ENCODE data around the gene ALAS1.

The ALAS1 gene

DNA sequence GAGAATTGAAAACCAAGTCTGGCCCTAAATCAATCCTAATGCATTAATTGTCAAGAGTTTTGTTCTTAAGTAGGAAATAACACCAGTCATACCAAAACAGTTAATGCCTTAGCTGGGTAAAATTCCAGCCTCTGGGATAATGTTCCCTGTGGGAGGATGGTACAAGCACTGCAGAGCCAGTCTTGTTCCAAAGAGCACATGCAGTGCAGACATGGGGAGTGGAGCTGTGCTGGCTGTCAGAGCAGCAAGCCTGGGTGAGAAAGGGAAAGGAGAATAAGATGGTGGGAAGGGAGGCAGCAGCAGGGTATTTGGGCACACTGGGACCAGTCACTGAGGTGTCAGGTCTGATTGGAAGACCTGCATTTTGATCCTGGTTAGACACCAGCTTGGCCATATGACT is 12.1 kb downstream of the ALAS1 start:
- no peak overlapping the region for H4K8ac ChIP-seq (ENCODE audit: low read depth, low read length)
- H3K23ac ChIP-seq (ENCODE audit: low read depth, low read length, poor library complexity), result no peak overlapping the region
- no peak overlapping the region for H2AK5ac ChIP-seq (ENCODE audit: low read depth, low read length)
- H3K36me3 ChIP-seq (replicated peaks in 1 of 2; ENCODE audit: control insufficient read depth in 2 of 2, insufficient read depth in 2 of 2, low read length in 2 of 2), result peaks cover 71 to 97% of the 10 kb centered on the region in 2 donors
- no peak for DNase-seq (ENCODE audit: low spot score)
- no peaks in the 10 kb centered on the region for H3K27me3 ChIP-seq (ENCODE audit: control insufficient read depth in 3 of 3, insufficient read depth in 3 of 3, low read depth in 1 of 3, low read length in 3 of 3)
- H4K91ac ChIP-seq (ENCODE audit: low read depth, low read length, poor library complexity), result no peak overlapping the region
- no peak overlapping the region for H2AFZ ChIP-seq (ENCODE audit: low read length)
- no peak overlapping the region for H3K27ac ChIP-seq (replicated peaks; ENCODE audit: low read length)
- H3K4me3 ChIP-seq (ENCODE audit: low read length in 2 of 2), result no peak overlapping the region
- H3K4ac ChIP-seq (ENCODE audit: low read length), result no peak overlapping the region
- no peak overlapping the region for H3K9ac ChIP-seq (ENCODE audit: low read depth, low read length, poor library complexity)
- H3K4me2 ChIP-seq (ENCODE audit: insufficient read depth, low read length, poor library complexity, severe bottlenecking), result no peak overlapping the region
- no peaks in the 10 kb centered on the region for H3K4me1 ChIP-seq (ENCODE audit: control insufficient read depth in 2 of 2, insufficient read depth in 1 of 2, low read depth in 1 of 2, low read length in 2 of 2)
- no peak overlapping the region for H2BK120ac ChIP-seq (ENCODE audit: low read depth, low read length)
- peaks cover 0 to 2% of the 10 kb centered on the region in 2 donors for H3K9me3 ChIP-seq (replicated peaks in 1 of 2; ENCODE audit: control insufficient read depth in 2 of 2, insufficient read depth in 1 of 2, low read depth in 1 of 2, low read length in 2 of 2)
- H2BK5ac ChIP-seq (ENCODE audit: low read length), result no peak overlapping the region
- H3K79me1 ChIP-seq (ENCODE audit: low read depth, low read length), result peaks cover 2% of the 10 kb centered on the region
- no peak overlapping the region for H3K14ac ChIP-seq (ENCODE audit: low read length)
- H2BK12ac ChIP-seq (ENCODE audit: low read length), result no peak overlapping the region
- no peak overlapping the region for H3K18ac ChIP-seq (ENCODE audit: low read length)
- H2BK15ac ChIP-seq (ENCODE audit: low read length), result no peak overlapping the region

GRCh38 chr3:52210550-52211046 is 12.6 kb downstream of the ALAS1 start:
- no peaks in the 10 kb centered on the region for H3K27me3 ChIP-seq (ENCODE audit: control insufficient read depth in 3 of 3, insufficient read depth in 3 of 3, low read depth in 1 of 3, low read length in 3 of 3)
- H3K4ac ChIP-seq (ENCODE audit: low read length), result no peak overlapping the region
- H2AK5ac ChIP-seq (ENCODE audit: low read depth, low read length), result no peak overlapping the region
- no peak overlapping the region for H3K23ac ChIP-seq (ENCODE audit: low read depth, low read length, poor library complexity)
- H4K91ac ChIP-seq (ENCODE audit: low read depth, low read length, poor library complexity), result no peak overlapping the region
- H3K4me2 ChIP-seq (ENCODE audit: insufficient read depth, low read length, poor library complexity, severe bottlenecking), result no peak overlapping the region
- no peak overlapping the region for H2BK120ac ChIP-seq (ENCODE audit: low read depth, low read length)
- no peak for DNase-seq (ENCODE audit: low spot score)
- H3K36me3 ChIP-seq (replicated peaks in 1 of 2; ENCODE audit: control insufficient read depth in 2 of 2, insufficient read depth in 2 of 2, low read length in 2 of 2), result peaks cover 71 to 97% of the 10 kb centered on the region in 2 donors
- no peak overlapping the region for H2BK12ac ChIP-seq (ENCODE audit: low read length)
- no CpG with 5 or more reads among the region's 6 CpGs for WGBS, 2 donors (ENCODE audit: extremely low coverage in 2 of 2, insufficient read length in 2 of 2, insufficient replicate concordance in 1 of 2)
- H3K4me3 ChIP-seq (ENCODE audit: low read length in 2 of 2), result no peak overlapping the region
- H3K9me3 ChIP-seq (replicated peaks in 1 of 2; ENCODE audit: control insufficient read depth in 2 of 2, insufficient read depth in 1 of 2, low read depth in 1 of 2, low read length in 2 of 2), result peaks cover 0 to 2% of the 10 kb centered on the region in 2 donors
- no peak overlapping the region for H2BK15ac ChIP-seq (ENCODE audit: low read length)
- no peak overlapping the region for H3K9ac ChIP-seq (ENCODE audit: low read depth, low read length, poor library complexity)
- no peak overlapping the region for H3K27ac ChIP-seq (replicated peaks; ENCODE audit: low read length)
- peaks cover 2% of the 10 kb centered on the region for H3K79me1 ChIP-seq (ENCODE audit: low read depth, low read length)
- H3K14ac ChIP-seq (ENCODE audit: low read length), result no peak overlapping the region
- H4K8ac ChIP-seq (ENCODE audit: low read depth, low read length), result no peak overlapping the region
- H2BK5ac ChIP-seq (ENCODE audit: low read length), result no peak overlapping the region
- H3K18ac ChIP-seq (ENCODE audit: low read length), result no peak overlapping the region
- no peak overlapping the region for H2AFZ ChIP-seq (ENCODE audit: low read length)
- no peaks in the 10 kb centered on the region for H3K4me1 ChIP-seq (ENCODE audit: control insufficient read depth in 2 of 2, insufficient read depth in 1 of 2, low read depth in 1 of 2, low read length in 2 of 2)

GRCh38 chr3:52211268-52211891 is 13.4 kb downstream of the ALAS1 start:
- no peak overlapping the region for H3K14ac ChIP-seq (ENCODE audit: low read length)
- no peak overlapping the region for H3K27ac ChIP-seq (replicated peaks; ENCODE audit: low read length)
- H2AFZ ChIP-seq (ENCODE audit: low read length), result no peak overlapping the region
- peaks cover 0 to 2% of the 10 kb centered on the region in 2 donors for H3K9me3 ChIP-seq (replicated peaks in 1 of 2; ENCODE audit: control insufficient read depth in 2 of 2, insufficient read depth in 1 of 2, low read depth in 1 of 2, low read length in 2 of 2)
- peaks cover 2% of the 10 kb centered on the region for H3K79me1 ChIP-seq (ENCODE audit: low read depth, low read length)
- no peak overlapping the region for H3K23ac ChIP-seq (ENCODE audit: low read depth, low read length, poor library complexity)
- no peak overlapping the region for H2BK120ac ChIP-seq (ENCODE audit: low read depth, low read length)
- H2AK5ac ChIP-seq (ENCODE audit: low read depth, low read length), result no peak overlapping the region
- no peak for DNase-seq (ENCODE audit: low spot score)
- WGBS, 2 donors (ENCODE audit: extremely low coverage in 2 of 2, insufficient read length in 2 of 2, insufficient replicate concordance in 1 of 2), result no CpG with 5 or more reads among the region's 18 CpGs
- no peaks in the 10 kb centered on the region for H3K4me1 ChIP-seq (ENCODE audit: control insufficient read depth in 2 of 2, insufficient read depth in 1 of 2, low read depth in 1 of 2, low read length in 2 of 2)
- H3K18ac ChIP-seq (ENCODE audit: low read length), result no peak overlapping the region
- no peak overlapping the region for H3K4me2 ChIP-seq (ENCODE audit: insufficient read depth, low read length, poor library complexity, severe bottlenecking)
- no peak overlapping the region for H2BK12ac ChIP-seq (ENCODE audit: low read length)
- H4K91ac ChIP-seq (ENCODE audit: low read depth, low read length, poor library complexity), result no peak overlapping the region
- no peak overlapping the region for H4K8ac ChIP-seq (ENCODE audit: low read depth, low read length)
- peaks cover 65 to 94% of the 10 kb centered on the region in 2 donors for H3K36me3 ChIP-seq (replicated peaks in 1 of 2; ENCODE audit: control insufficient read depth in 2 of 2, insufficient read depth in 2 of 2, low read length in 2 of 2)
- no peak overlapping the region for H3K9ac ChIP-seq (ENCODE audit: low read depth, low read length, poor library complexity)
- H3K4me3 ChIP-seq (ENCODE audit: low read length in 2 of 2), result peak overlapping the region in 1 of 2 donors; percentile 56
- no peak overlapping the region for H2BK5ac ChIP-seq (ENCODE audit: low read length)
- H2BK15ac ChIP-seq (ENCODE audit: low read length), result no peak overlapping the region
- no peak overlapping the region for H3K4ac ChIP-seq (ENCODE audit: low read length)
- H3K27me3 ChIP-seq (ENCODE audit: control insufficient read depth in 3 of 3, insufficient read depth in 3 of 3, low read depth in 1 of 3, low read length in 3 of 3), result no peaks in the 10 kb centered on the region

- Histone ChIP-seq H3K23ac (ENCODE audit: low read depth, low read length, poor library complexity) (no peak overlapping the region), H3K36me3 (replicated peaks in 1 of 2; ENCODE audit: control insufficient read depth in 2 of 2, insufficient read depth in 2 of 2, low read length in 2 of 2) (peaks cover 59 to 80% of the 10 kb centered on the region in 2 donors), H3K79me1 (ENCODE audit: low read depth, low read length) (peaks cover under 1% of the 10 kb centered on the region), H2AFZ (ENCODE audit: low read length) (no peak overlapping the region), H3K27ac (replicated peaks; ENCODE audit: low read length) (no peak overlapping the region), H3K9me3 (replicated peaks in 1 of 2; ENCODE audit: control insufficient read depth in 2 of 2, insufficient read depth in 1 of 2, low read depth in 1 of 2, low read length in 2 of 2) (peaks cover 0 to 2% of the 10 kb centered on the region in 2 donors), H3K4me1 (ENCODE audit: control insufficient read depth in 2 of 2, insufficient read depth in 1 of 2, low read depth in 1 of 2, low read length in 2 of 2) (peaks cover 0 to 7% of the 10 kb centered on the region in 2 donors), H2AK5ac (ENCODE audit: low read depth, low read length) (no peak overlapping the region), H3K4ac (ENCODE audit: low read length) (no peak overlapping the region), H4K91ac (ENCODE audit: low read depth, low read length, poor library complexity) (no peak overlapping the region), H3K14ac (ENCODE audit: low read length) (no peak overlapping the region), H3K27me3 (ENCODE audit: control insufficient read depth in 3 of 3, insufficient read depth in 3 of 3, low read depth in 1 of 3, low read length in 3 of 3) (no peaks in the 10 kb centered on the region), H2BK5ac (ENCODE audit: low read length) (no peak overlapping the region), H3K18ac (ENCODE audit: low read length) (no peak overlapping the region), H2BK12ac (ENCODE audit: low read length) (no peak overlapping the region), H3K9ac (ENCODE audit: low read depth, low read length, poor library complexity) (no peak overlapping the region), H3K4me3 (ENCODE audit: low read length in 2 of 2) (no peak overlapping the region), H4K8ac (ENCODE audit: low read depth, low read length) (no peak overlapping the region), H2BK15ac (ENCODE audit: low read length) (no peak overlapping the region), H3K4me2 (ENCODE audit: insufficient read depth, low read length, poor library complexity, severe bottlenecking) (no peak overlapping the region), H2BK120ac (ENCODE audit: low read depth, low read length) (no peak overlapping the region)
- no peak for DNase-seq (ENCODE audit: low spot score)
- no CpG with 5 or more reads among the region's 8 CpGs for WGBS, 2 donors (ENCODE audit: extremely low coverage in 2 of 2, insufficient read length in 2 of 2, insufficient replicate concordance in 1 of 2)
Measured at GRCh38 chr3:52213005-52213404, 15.0 kb downstream of the ALAS1 start.
